Renal cortex interstitium (tissue), 11 donors: ENCODE data around the gene DOCK9. TPM values are rescaled to one million over a fixed set of nuclear protein-coding genes. Genes with fewer than 3 reads are reported as not detected.

ENCODE experiments used
- DNase-seq, 11 donors: peaks; one replicate each; pipeline ENCODE4 v3.0.0-alpha.2; 2013; ENCODE audit warnings: low read depth in 9 of 11, low spot score in 4 of 11; ENCODE audit errors: extremely low read depth in 1 of 11
- polyA plus RNA-seq, 3 donors: library from polyadenylated mRNA; unstranded; fragments of 120-200 nt; gene quantifications; one replicate each; pipeline ENCODE4 v1.2.1, GENCODE V29; 2013; ENCODE audit not compliant: insufficient read length in 3 of 3

DOCK9 gene
- polyA plus RNA-seq, 3 donors, result 54.0 to 74.4 (median 65.2) TPM

DNA sequence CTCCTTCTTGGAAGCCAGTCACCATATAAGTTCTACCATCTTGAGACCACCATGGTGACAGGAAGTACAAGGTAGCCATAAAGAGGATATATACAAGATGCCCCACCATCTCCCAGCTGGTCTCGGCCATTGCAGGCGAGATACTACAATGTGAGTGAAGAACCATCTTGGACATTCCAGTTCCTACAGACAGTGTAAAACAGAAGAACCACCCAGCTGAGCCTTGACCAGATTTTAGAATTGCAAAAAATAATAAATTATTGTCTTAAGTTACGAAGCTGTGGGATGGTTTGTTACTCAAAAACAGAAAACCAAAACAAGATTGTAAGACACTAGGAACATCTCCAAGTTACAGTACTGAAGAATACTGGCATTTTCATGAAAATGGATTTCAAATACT, 43.6 kb downstream of the DOCK9 start:
- no peak for DNase-seq

DNA sequence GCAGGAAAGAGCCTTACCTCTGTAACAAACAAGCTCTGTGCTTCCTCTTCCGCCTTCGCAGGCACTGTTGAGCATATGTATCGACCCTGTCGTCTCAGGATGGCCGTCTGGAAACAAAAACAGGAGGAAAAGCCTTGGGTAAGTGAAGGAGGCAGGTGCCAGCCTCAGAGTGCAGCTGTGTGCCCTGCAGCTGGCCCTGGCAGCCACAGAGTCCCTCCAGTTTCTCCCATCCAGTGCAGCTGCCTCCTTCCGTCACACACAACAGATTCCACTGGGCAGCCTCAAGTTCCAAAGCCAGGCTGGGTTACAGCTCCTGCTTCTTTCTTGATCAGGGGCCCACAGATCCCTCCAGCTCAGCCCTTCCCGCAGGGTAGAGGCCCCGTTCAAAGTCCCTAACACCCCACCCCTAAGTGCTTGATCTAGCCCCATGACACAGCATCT, 47.7 kb downstream of the DOCK9 start:
- no peak for DNase-seq

DNA sequence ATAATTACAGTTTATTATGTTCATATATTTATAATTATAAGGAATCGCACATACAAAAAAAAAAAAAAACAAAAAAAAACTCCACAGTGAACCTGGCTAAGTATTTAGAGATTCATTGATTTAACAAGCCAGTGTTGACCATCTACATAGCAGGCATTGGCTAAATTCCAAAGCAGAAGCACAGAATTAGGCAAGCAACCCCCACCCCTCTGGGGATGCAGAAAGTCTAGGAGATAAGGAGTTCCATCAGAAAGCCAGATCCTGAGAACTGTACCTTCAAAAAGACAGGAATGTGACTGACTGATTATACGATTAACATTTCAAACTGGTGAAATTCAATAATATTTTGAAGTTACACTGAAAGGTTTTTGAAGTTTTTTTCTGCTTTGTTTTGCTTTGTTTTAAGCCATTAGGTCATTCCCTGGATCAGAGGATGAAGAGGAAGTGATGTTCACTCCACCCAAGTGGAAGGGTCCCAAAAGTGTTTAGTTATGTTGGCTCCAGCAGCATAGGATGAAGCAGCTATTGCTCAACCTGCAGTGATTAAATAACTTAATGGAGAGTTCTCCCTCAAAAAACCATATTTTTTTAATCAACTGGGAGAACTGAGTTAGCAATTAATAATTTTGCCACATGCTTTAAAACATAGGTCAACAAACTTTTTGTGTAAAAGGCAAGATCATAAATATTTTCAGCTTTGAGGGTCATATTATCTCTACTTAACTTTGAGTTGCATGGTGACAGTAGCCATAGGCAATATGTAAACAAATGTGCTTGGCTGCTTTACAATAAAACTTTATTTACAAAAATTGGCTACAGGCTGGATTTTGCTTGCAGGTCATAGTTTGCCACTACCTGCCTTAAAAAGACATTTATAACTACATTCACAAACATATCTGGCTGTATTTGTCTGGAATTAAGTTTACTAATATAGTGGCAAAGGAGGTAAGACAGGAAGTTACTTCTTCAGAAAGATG, 49.6 kb downstream of the DOCK9 start:
- no peak for DNase-seq

DNA sequence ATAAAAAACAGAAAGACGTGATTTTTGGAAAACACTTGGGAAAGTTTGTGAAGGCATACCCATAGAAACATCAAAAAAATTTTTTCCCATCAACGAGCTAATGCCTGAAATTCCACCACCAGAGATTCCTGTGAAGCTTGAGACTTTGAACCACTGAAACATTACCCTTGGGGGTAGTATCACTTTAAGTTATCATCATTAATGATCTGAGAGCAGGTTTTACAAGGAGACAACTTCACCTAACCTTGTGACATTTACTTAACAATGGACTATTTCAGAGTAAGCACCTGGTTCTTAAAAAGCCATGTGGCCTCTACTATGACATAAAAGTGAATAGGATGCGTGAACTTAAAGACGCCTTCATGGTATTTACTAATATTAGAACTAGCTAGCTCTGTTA, 51.9 kb downstream of the DOCK9 start:
- DNase-seq, result no peak

DNA sequence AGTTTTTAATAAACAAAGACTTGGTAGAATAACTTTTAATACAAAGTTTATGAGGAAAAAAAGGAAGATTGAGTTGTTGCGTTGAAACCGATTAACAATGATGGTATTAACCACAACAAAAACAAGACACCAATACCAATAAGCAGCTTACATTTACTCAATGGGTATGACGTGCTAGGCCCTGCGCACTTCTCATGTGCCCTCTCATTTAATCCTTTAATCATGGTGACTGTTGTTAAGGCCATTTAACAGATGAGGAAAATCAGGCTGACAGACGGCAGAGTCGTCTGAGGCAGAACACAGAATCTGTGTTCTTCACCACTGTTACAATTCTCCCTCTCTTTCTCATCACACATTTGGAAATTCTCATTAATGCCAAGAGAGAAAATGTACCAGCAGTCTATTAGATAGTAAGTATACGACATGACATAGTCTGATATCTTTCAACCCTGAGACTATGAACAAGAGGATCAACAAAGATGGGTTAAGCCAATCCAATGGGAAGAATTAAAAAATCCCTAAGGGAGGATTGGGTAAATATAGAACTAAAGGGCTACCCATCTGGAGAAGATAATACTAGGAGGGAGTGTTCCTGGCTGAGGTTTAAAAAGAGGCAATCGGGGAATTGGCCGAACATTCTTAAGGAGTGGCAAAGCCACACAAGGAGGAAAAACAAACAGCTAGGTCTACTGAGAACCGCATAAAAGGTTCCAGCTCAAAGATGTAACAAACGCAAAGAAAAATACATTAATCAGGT, 54.0 kb downstream of the DOCK9 start:
- no peak for DNase-seq

DNA sequence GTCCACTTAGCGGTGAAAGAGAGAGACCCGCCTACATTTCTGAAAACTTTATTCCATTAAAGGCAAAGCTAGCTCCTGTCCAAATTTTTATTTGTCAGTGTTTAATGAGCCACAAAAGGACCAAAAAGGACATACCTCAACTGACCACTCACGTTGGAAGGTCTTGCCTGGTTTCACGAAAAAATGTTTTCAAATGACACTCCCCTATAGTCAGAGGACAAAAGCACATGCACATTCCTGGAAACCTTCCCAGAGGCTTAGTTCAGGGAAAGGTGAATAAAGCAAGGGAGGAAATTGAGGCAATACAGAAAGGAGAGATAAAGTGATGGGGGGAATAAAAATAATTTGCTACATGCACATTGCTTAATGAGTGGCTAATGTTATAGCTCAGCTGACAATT, 55.6 kb downstream of the DOCK9 start:
- DNase-seq, result no peak

DNA sequence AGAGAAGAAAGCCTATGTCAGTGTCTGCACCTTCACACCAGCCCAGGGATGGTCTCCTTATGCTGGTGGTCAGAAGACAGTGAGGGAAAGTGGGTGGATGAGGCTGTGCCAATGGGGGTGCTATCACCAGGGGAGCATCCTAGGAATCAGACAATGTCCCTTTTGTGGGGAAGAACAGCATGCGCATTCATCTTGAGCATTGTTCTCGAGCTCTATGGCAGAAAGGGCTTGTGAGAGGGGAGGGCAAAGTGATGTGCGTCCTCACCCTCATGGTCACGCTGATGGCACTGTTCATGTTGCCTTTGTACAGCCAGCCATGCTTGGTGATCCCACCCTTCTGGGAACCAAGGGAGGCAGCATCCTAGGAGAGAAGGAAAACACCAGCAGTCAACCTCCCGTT, 56.1 kb downstream of the DOCK9 start:
- no peak for DNase-seq

DNA sequence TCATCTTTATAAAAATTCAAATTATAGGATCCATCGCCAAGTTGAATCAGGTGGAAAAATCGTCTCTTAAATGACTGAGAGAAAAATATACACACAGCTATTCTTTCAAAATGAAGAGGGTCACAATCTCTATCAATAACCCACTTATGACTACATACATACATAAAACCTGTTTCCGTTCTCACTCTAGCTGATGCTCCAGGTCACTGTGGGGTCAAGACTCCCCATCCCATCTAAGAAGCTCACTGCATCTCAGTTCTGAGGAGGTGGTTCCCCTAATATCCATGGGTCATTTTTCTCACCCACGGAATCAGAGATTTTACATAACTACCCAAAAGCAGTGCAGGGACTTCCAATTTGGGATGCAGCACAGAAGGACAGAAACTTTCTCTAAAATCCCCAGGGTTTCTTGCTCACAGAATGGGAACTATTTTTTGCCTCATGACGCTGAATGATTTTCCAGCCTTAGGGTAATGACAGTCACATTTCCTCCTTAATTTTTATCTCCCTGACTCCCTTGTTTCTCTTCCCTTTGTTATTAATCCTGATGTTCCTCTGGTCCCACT, 56.8 kb downstream of the DOCK9 start:
- DNase-seq, result no peak

DNA sequence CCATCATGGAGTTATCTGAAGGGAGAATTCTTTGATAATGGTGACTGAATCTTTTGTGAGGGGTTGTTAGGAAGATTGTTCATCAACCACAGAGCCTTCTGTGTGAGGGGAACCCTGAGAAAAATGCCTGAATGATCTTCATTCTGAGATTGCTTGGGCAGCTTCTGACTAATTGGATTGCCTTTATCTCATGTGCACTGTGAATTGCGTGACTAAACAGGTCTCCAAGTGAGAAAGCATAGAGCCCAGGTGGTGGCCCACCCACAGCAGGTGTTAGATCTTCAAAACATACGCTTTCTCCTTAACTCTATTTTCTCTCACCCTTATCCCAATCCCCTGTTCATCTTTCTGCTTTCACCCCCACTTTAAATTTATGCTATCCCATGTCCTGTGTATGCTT, 58.3 kb downstream of the DOCK9 start:
- no peak for DNase-seq

DNA sequence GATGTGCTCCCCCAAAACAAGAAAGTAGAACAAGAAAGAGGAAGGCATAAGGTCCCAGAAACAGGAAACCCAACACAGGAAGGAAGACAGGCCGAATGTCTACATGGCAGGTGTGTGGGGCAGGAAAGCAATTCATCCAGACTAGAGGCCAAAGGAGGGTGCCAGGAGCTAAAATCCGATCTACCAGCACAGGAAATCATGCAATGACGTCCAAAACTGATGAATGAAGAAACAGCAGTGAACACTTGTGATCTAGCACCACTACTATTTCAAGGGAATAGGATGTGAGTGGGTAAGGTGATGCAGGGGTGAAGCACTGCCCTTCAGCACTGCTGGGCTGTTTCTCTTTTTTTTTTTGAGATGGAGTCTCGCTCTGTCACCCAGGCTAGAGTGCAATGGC, 59.1 kb downstream of the DOCK9 start:
- DNase-seq, result no peak

DNA sequence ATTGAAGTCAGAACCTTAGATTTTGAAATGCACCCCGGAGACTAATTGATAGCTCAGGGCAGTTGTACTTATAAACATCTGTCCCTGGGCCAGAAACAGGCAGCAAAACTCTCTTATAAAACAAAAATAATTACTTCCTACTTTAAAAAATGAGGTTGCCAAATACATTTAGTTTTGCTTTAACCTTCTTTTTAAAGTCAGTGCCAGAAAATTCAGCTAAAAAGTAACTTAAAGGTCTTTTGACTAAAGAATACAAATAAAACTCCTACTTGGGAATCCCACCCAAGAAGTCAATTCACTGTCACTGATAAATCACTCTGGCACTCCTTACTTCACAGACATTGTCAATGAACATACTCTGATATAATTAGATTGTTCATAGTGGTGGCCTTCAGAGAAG, 60.7 kb downstream of the DOCK9 start:
- no peak for DNase-seq

DNA sequence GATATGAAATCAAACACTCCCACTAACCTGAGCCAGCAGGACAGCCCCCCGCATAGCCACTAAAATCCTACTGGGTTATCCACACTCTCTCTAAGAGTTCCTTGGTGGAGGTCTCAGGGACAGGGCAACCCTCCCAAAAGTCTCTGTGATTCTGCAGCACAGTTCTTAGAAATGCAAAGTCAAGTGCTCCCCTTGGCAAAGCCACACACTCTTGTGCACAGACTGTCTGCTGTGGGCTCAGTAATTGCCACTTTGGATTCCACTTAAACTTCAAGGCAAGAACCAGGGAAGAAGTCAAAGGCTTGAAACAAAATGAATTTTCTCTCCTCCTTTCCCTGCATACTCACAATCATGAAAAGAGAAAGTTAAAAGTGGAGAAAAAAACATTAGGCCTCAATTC, 61.5 kb downstream of the DOCK9 start:
- no peak for DNase-seq

DNA sequence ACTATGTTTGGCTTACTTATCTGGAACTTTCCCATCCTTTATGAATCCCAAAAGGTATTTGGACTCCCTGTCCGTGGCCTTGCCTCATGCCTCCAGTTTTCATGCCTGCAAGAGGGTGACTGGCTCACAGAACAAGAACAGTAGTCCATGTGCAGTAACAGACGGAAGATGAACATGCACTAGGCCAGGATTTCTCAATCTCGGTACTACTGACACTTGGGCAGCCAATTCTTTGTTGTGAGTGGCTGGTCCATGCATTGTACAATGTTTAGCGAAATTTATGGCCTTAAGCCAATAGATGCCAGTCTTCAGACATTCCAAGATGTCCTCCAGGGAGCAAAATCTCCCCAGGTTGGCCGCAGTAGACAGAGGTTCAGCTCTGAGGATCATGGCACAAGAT, 61.9 kb downstream of the DOCK9 start:
- DNase-seq, result no peak

DNA sequence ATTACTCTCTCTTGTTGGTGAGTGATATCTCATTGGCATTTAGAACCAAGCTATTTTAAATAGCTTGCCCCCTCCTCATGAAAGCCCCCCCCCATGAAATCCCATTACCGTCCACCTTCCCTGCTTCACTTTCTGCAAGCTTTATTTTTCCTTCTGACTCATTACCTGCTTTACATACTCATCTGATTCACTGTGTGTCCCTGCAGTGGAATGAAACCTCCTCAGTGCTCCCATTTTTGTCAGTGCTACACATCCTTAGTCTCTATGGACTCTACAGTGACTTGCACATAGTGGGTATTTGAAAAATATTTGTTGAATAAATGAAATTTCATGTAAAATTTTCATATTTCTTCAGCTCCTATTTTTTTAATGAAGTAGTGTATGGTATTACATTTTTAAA, 62.3 kb downstream of the DOCK9 start:
- DNase-seq, result no peak

DNA sequence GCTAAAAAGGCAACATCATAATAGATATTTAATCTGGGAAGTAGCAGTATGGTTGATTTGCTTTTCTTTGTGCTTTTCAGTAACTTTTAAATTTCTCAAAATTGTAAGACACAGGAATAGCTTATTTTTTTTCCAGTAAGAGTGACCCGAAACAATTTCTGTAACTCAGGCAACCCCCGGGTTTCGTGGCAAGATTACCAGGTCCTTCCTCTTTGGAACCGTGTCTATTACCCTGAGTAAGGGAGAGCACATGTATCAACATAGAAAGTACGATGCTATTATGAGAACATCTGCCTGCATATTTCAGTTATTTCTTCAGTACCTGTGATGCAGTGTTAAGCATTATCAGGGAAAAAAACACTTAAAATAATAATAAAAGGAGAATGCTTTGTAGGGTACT, 64.1 kb downstream of the DOCK9 start:
- no peak for DNase-seq

DNA sequence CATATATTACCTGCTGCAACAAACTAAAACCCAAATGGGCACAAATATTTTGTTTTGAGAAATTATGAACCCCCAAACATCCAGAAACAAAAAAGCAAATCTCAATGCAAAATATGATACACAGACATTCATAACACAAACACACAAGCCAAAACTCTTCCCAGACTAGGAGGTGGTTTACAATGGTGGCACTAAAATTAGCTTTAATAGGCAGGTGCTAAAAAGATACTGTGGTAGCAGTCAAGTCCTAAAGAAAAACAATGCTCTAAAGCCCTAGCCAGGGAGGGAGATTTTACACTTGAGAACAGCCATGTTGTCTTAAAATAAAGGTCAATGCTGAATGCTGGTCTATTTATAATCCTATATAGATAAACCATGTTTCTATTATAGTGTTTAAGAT, 65.0 kb downstream of the DOCK9 start:
- no peak for DNase-seq

DNA sequence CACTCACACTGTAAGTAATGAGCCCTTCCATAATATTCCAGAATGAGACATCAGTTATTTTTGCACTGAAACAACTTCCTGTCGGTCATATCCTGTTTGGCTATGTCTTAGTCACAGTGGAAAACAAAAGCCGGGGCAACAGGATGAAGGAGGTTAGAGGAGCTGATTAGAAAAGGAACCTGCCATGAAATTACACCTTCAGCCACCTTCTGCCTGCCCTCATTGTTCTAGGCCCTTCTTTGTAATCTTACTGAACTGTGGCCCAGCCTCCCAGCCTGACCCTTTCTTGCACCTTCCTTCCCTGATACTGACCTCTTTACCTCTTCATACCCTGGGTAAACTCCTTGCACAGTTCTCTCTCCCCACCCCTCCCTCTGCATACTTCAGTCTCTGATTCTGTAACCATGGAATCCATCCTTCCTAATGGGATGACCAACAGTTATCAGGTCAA, 67.3 kb downstream of the DOCK9 start:
- no peak for DNase-seq

DNA sequence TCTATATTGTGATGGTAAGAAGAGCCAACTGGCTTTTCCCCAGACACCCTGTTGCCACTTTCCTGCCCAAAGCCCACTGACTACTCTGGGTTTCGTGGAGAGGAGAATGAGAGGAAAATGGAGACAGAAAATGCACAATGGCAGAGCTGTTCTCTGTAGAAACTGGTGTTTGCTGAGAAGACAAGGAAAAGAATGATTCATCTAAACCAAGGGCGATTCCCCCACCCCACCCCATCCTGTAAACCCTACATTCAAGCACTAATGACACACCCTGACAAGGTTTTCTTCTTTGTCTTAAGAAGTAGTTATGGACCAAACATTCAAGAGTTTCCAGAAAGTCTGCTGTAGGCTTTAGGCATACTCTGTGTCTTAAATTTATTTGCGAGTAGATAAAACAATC, 68.8 kb downstream of the DOCK9 start:
- no peak for DNase-seq

DNA sequence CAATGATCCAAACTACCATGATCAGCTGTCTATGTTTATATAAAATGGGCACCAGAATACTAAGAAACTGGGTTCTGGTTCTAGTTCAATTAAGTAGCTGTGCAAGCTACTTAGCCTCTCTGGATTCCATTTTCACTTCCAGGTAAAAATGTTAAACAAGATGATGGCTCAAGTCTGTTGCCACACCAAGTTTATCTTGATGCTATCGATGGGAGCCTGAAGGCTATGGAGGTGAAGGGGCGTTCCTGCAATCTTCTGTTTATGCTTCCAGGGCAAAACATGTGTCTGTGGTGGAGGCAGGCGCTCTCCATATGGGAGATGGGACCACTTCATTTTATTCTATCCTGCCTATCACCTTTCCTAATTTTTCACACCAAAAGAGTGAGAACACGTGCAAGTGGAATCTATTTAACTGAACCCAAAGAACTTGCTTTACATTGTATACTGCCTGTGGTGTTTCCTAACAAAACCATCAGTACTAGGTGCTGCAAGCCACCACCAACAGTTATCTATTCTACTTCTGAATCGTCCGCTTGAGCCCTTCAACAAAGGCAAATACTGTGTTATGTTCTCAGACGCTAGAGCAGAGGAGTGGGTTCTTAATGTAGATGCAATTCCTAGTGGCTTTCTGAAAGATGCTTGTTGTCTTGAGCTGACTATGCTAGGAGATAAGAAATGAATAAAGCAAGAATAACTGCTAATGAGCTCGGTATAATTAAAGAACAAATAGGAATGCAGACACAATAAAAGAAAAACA, 70.9 kb downstream of the DOCK9 start:
- no peak for DNase-seq
